ENCODE results near the gene CNTN2. TPM values are rescaled to one million over a fixed set of nuclear protein-coding genes. Genes with fewer than 3 reads are reported as not detected.

CNTN2 gene
- total and polyA plus RNA-seq, 2 of the 8 experiments (the other 6 are each of a cell fraction or from before 2014, with no cell fraction given), result 1.2 to 3.9 TPM

GRCh38 chr1:205026181-205026580 is 16.8 kb upstream of the CNTN2 start:
- TF ChIP-seq SP1 (IDR thresholded peaks at IDR 0.05; ENCODE audit: low read depth, low read length) (no peak), TCF12 (IDR thresholded peaks at IDR 0.05; ENCODE audit: low read depth, low read length) (no peak), GABPA (IDR thresholded peaks at IDR 0.05; ENCODE audit: borderline replicate concordance, insufficient read depth, low read length) (no peak), BACH1 (IDR thresholded peaks at IDR 0.05; ENCODE audit: low read length) (no peak), MAX (IDR thresholded peaks at IDR 0.05) (no peak)
- Histone ChIP-seq H3K79me1 (ENCODE audit: low read depth, low read length) (no peaks in the 10 kb centered on the region), H2BK20ac (ENCODE audit: low read length) (no peak overlapping the region), H3K36me3 (ENCODE audit: control insufficient read depth in 2 of 4, insufficient read depth in 4 of 4, low read length in 3 of 4) (no peaks in the 10 kb centered on the region), H3K23ac (ENCODE audit: insufficient read length) (no peak overlapping the region), H2BK15ac (ENCODE audit: low read length) (no peak overlapping the region), H3K79me2 (ENCODE audit: control insufficient read depth in 1 of 2, insufficient read depth in 2 of 2, low read length in 2 of 2) (no peaks in the 10 kb centered on the region), H2BK5ac (ENCODE audit: low read depth, low read length) (no peak overlapping the region), H3K9me3 (ENCODE audit: insufficient read depth in 2 of 2, low read depth in 1 of 2, low read length in 1 of 2) (no peaks in the 10 kb centered on the region), H3K56ac (replicated peaks; ENCODE audit: insufficient read length, low read depth, low read length) (no peak overlapping the region), H3K4me3 (ENCODE audit: extremely low read depth in 1 of 4, insufficient read depth in 2 of 4, low read depth in 3 of 4, low read length in 4 of 4) (no peak overlapping the region), H4K91ac (replicated peaks; ENCODE audit: insufficient read length, low read length) (no peak overlapping the region), H4K8ac (ENCODE audit: extremely low read depth, insufficient read depth, low read length) (no peak overlapping the region), H3K18ac (ENCODE audit: extremely low read depth, low read length) (no peak overlapping the region; the same call in none of the 2 replicates), H3K9ac (replicated peaks in 1 of 4; ENCODE audit: extremely low read depth in 1 of 4, low read depth in 3 of 4, low read length in 3 of 4) (no peak overlapping the region), H3K4ac (replicated peaks; ENCODE audit: insufficient read length, low read depth, low read length) (no peak overlapping the region), H3K27me3 (replicated peaks in 1 of 4; ENCODE audit: control insufficient read depth in 3 of 4, extremely low read depth in 1 of 4, insufficient read depth in 3 of 4, low read length in 3 of 4) (no peaks in the 10 kb centered on the region), H2BK12ac (ENCODE audit: low read depth, low read length) (no peak overlapping the region), H3K14ac (ENCODE audit: insufficient read length) (no peak overlapping the region), H2BK120ac (replicated peaks; ENCODE audit: low read depth, low read length) (no peak overlapping the region), H2AFZ (ENCODE audit: low read length) (no peak overlapping the region), H3K23me2 (ENCODE audit: low read depth, low read length) (peaks cover 2% of the 10 kb centered on the region; the same call in 1 of the 2 replicates), H3K4me2 (ENCODE audit: insufficient read depth in 1 of 2, low read depth in 2 of 2, low read length in 2 of 2) (peak overlapping the region in 1 of 2 experiments; percentile 12; a peak in 1 of 4 replicates), H3K4me1 (replicated peaks in 1 of 4; ENCODE audit: control insufficient read depth in 3 of 4, insufficient read depth in 4 of 4, low read length in 3 of 4) (peaks cover 0 to 8% (median 5%) of the 10 kb centered on the region in 4 experiments; a peak in 6 of 7 replicates), H4K5ac (ENCODE audit: insufficient read length, low read depth, low read length) (no peak overlapping the region), H3K27ac (ENCODE audit: low read depth, low read length) (no peak overlapping the region), H4K20me1 (replicated peaks in 1 of 2; ENCODE audit: control insufficient read depth in 1 of 2, insufficient read depth in 2 of 2, low read length in 2 of 2) (no peaks in the 10 kb centered on the region), H2AK5ac (ENCODE audit: low read depth, low read length) (no peak overlapping the region)
- CTCF ChIA-PET (ENCODE audit: partially characterized antibody), result interaction anchor here (0.6 to 33.2 kb wide), 7 partner anchors 10 to 393 kb away, joined by 3 to 531 read pairs (median 9); no protein-coding TSS in a partner anchor
- POLR2A ChIA-PET (ENCODE audit: partially characterized antibody), result no interaction called here
- FAIRE-seq (peak; percentile 28), DNase-seq (ENCODE audit: low read depth in 1 of 2, low spot score in 2 of 2) (no peak)
- WGBS, 2 experiments (ENCODE audit: extremely low coverage in 1 of 2, insufficient coverage in 1 of 2, insufficient read length in 1 of 2, insufficient replicate concordance in 2 of 2, low coverage in 1 of 2, low lambda C conversion rate in 2 of 2, missing lambda C conversion rate in 1 of 2), result 68% methylated on average over 6 of the region's 6 CpGs; no CpG with 5 or more reads in 1 of the 2 experiments

Measured in H1 (cell line).